ENCODE measurements around the gene CTSL.

CTSL gene

DNA sequence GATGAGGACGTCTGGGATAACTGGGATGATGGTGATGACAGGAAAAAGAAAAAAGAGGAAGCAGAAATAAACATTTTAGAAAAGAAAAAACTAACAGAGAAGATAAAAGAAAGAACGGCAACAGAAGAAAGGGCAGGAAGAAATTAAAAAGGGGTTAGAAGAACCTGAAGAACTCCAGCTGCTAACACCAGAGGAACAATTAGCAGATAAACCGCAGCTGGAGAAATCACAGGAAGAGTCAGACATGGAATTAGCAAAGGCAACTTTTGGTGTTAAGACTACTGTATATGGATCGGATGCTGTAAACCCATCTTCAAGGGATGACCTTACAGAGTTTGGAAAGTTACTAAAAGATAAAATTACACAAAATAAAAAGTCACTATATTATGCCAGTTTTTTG lies 15.4 kb downstream of the CTSL start (continued):
- TF ChIP-seq, protein P1, sequence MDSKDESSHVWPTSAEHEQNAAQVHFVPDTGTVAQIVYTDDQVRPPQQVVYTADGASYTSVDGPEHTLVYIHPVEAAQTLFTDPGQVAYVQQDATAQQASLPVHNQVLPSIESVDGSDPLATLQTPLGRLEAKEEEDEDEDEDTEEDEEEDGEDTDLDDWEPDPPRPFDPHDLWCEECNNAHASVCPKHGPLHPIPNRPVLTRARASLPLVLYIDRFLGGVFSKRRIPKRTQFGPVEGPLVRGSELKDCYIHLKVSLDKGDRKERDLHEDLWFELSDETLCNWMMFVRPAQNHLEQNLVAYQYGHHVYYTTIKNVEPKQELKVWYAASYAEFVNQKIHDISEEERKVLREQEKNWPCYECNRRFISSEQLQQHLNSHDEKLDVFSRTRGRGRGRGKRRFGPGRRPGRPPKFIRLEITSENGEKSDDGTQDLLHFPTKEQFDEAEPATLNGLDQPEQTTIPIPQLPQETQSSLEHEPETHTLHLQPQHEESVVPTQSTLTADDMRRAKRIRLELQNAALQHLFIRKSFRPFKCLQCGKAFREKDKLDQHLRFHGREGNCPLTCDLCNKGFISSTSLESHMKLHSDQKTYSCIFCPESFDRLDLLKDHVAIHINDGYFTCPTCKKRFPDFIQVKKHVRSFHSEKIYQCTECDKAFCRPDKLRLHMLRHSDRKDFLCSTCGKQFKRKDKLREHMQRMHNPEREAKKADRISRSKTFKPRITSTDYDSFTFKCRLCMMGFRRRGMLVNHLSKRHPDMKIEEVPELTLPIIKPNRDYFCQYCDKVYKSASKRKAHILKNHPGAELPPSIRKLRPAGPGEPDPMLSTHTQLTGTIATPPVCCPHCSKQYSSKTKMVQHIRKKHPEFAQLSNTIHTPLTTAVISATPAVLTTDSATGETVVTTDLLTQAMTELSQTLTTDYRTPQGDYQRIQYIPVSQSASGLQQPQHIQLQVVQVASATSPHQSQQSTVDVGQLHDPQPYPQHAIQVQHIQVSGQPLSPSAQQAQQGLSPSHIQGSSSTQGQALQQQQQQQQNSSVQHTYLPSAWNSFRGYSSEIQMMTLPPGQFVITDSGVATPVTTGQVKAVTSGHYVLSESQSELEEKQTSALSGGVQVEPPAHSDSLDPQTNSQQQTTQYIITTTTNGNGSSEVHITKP (tag by site-specific recombination; IDR thresholded peaks at IDR 0.05): no peak
- no peak for TF ChIP-seq ZNF610 (tag by site-specific recombination; IDR thresholded peaks at IDR 0.05; ENCODE audit: borderline replicate concordance)
- no peak for TF ChIP-seq SETDB1 (IDR thresholded peaks at IDR 0.05; ENCODE audit: insufficient read length, low read length)
- TF ChIP-seq, protein P2, sequence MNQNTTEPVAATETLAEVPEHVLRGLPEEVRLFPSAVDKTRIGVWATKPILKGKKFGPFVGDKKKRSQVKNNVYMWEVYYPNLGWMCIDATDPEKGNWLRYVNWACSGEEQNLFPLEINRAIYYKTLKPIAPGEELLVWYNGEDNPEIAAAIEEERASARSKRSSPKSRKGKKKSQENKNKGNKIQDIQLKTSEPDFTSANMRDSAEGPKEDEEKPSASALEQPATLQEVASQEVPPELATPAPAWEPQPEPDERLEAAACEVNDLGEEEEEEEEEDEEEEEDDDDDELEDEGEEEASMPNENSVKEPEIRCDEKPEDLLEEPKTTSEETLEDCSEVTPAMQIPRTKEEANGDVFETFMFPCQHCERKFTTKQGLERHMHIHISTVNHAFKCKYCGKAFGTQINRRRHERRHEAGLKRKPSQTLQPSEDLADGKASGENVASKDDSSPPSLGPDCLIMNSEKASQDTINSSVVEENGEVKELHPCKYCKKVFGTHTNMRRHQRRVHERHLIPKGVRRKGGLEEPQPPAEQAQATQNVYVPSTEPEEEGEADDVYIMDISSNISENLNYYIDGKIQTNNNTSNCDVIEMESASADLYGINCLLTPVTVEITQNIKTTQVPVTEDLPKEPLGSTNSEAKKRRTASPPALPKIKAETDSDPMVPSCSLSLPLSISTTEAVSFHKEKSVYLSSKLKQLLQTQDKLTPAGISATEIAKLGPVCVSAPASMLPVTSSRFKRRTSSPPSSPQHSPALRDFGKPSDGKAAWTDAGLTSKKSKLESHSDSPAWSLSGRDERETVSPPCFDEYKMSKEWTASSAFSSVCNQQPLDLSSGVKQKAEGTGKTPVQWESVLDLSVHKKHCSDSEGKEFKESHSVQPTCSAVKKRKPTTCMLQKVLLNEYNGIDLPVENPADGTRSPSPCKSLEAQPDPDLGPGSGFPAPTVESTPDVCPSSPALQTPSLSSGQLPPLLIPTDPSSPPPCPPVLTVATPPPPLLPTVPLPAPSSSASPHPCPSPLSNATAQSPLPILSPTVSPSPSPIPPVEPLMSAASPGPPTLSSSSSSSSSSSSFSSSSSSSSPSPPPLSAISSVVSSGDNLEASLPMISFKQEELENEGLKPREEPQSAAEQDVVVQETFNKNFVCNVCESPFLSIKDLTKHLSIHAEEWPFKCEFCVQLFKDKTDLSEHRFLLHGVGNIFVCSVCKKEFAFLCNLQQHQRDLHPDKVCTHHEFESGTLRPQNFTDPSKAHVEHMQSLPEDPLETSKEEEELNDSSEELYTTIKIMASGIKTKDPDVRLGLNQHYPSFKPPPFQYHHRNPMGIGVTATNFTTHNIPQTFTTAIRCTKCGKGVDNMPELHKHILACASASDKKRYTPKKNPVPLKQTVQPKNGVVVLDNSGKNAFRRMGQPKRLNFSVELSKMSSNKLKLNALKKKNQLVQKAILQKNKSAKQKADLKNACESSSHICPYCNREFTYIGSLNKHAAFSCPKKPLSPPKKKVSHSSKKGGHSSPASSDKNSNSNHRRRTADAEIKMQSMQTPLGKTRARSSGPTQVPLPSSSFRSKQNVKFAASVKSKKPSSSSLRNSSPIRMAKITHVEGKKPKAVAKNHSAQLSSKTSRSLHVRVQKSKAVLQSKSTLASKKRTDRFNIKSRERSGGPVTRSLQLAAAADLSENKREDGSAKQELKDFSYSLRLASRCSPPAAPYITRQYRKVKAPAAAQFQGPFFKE (tag by site-specific recombination; IDR thresholded peaks at IDR 0.05; ENCODE audit: borderline replicate concordance): no peak

DNA sequence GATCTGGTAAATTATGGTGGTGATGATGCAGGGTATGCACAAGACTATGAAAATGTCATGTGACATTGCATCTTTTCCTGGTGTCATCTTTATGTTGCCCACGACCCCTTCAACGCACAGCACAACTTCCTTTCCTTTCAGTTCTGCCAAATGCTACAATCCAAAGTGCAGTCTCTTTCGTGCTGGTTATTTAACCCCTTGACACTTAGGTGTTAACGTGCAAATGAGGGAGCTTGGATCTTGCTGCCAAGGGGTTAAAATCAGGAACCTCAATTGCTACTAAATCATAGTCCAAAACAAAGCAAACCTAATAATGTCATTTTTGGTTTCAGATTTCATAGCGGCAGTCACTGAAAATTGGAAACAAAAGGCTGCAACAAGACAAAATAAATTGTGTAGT lies 16.0 kb downstream of the CTSL start:
- POLR2A ChIA-PET: no interaction called here
- H3K4me3 ChIP-seq (ENCODE audit: low read depth, low read length): no peak overlapping the region
- CTCF ChIA-PET: no interaction called here
- H3K4me1 ChIP-seq (ENCODE audit: control insufficient read depth, insufficient read depth, low read length): no peaks in the 10 kb centered on the region
- H3K36me3 ChIP-seq (ENCODE audit: control insufficient read depth in 2 of 2, insufficient read depth in 1 of 2, low read length in 2 of 2): no peaks in the 10 kb centered on the region
- no peaks in the 10 kb centered on the region for H3K9me3 ChIP-seq (ENCODE audit: control insufficient read depth, insufficient read depth, low read depth, low read length)
- no peak overlapping the region for H3K27ac ChIP-seq (ENCODE audit: extremely low read depth, low read depth, low read length)
- no peak for TF ChIP-seq ZNF747 (tag by site-specific recombination; IDR thresholded peaks at IDR 0.05)
- TF ChIP-seq ZNF223 (tag by site-specific recombination; IDR thresholded peaks at IDR 0.05): no peak
- TF ChIP-seq, protein P3, sequence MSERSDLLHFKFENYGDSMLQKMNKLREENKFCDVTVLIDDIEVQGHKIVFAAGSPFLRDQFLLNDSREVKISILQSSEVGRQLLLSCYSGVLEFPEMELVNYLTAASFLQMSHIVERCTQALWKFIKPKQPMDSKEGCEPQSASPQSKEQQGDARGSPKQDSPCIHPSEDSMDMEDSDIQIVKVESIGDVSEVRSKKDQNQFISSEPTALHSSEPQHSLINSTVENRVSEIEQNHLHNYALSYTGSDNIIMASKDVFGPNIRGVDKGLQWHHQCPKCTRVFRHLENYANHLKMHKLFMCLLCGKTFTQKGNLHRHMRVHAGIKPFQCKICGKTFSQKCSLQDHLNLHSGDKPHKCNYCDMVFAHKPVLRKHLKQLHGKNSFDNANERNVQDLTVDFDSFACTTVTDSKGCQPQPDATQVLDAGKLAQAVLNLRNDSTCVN (tag by site-specific recombination; optimal IDR thresholded peaks at IDR 0.05): no peak
- no peak for TF ChIP-seq SETDB1 (IDR thresholded peaks at IDR 0.05; ENCODE audit: insufficient read length, low read length)
- TF ChIP-seq ZNF560 (tag by site-specific recombination; IDR thresholded peaks at IDR 0.05; ENCODE audit: borderline replicate concordance): no peak
- TF ChIP-seq, protein P4, sequence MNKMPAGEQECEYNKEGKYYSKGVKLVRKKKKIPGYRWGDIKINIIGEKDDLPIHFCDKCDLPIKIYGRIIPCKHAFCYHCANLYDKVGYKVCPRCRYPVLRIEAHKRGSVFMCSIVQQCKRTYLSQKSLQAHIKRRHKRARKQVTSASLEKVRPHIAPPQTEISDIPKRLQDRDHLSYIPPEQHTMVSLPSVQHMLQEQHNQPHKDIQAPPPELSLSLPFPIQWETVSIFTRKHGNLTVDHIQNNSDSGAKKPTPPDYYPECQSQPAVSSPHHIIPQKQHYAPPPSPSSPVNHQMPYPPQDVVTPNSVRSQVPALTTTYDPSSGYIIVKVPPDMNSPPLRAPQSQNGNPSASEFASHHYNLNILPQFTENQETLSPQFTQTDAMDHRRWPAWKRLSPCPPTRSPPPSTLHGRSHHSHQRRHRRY (tag by site-specific recombination; IDR thresholded peaks at IDR 0.05): no peak
- no peak for TF ChIP-seq WT1 (tag by site-specific recombination; IDR thresholded peaks at IDR 0.05)
- TF ChIP-seq, protein P2 (tag by site-specific recombination; IDR thresholded peaks at IDR 0.05; ENCODE audit: borderline replicate concordance): no peak
- TF ChIP-seq YY2 (tag by site-specific recombination; IDR thresholded peaks at IDR 0.05): no peak
- no peak for TF ChIP-seq SCRT2 (tag by site-specific recombination; IDR thresholded peaks at IDR 0.05)
- TF ChIP-seq BCL11A (tag by site-specific recombination; IDR thresholded peaks at IDR 0.05; ENCODE audit: low read depth): no peak
- no peak for TF ChIP-seq ZBTB48 (tag by site-specific recombination; IDR thresholded peaks at IDR 0.05)
- TF ChIP-seq KLF8 (tag by site-specific recombination; IDR thresholded peaks at IDR 0.05): no peak
